Measurements from ENCODE around the gene P3H3. TPM values are rescaled to one million over a fixed set of nuclear protein-coding genes. Genes with fewer than 3 reads are reported as not detected.

The P3H3 gene
- total and polyA plus RNA-seq, 2 donors (not counting 3 experiments of a cell fraction or from before 2014, with no cell fraction given) = 75.9 to 76.5 TPM

- no peak for DNase-seq (ENCODE audit: low read depth, low spot score)
- Histone ChIP-seq H3K27ac (ENCODE audit: insufficient read depth, low read depth, low read length) (no peak within 1 kb of the TSS), H3K4me1 (ENCODE audit: control insufficient read depth, extremely low read depth, insufficient read depth, low read length) (no peaks in the 10 kb centered on the region), H3K9ac (replicated peaks; ENCODE audit: extremely low read depth, insufficient read depth, low read length) (no peak within 1 kb of the TSS), H3K4me2 (ENCODE audit: insufficient read depth, low read length) (no peak within 1 kb of the TSS), H3K79me2 (ENCODE audit: control insufficient read depth, insufficient read depth, low read length) (no peaks in the 10 kb centered on the region), H4K20me1 (replicated peaks; ENCODE audit: control insufficient read depth, extremely low read depth, insufficient read depth, low read length) (no peaks in the 10 kb centered on the region), H3K27me3 (ENCODE audit: control insufficient read depth in 2 of 2, insufficient read depth in 2 of 2, low read length in 2 of 2) (no peaks in the 10 kb centered on the region), H3K4me3 (replicated peaks in 1 of 3; ENCODE audit: insufficient read depth in 1 of 3, low read depth in 1 of 3, low read length in 3 of 3) (no peak within 1 kb of the TSS), H3K36me3 (ENCODE audit: control insufficient read depth in 2 of 2, extremely low read depth in 1 of 2, insufficient read depth in 2 of 2, low read length in 2 of 2) (peaks cover 5 to 70% of the 10 kb centered on the region in 2 experiments), H3K9me3 (replicated peaks; ENCODE audit: control insufficient read depth, insufficient read depth, low read length) (no peaks in the 10 kb centered on the region), H2AFZ (ENCODE audit: low read depth, low read length) (no peak within 1 kb of the TSS), H3K9me1 (replicated peaks; ENCODE audit: control insufficient read depth, extremely low read depth, insufficient read depth, low read length) (no peaks in the 10 kb centered on the region)
- POLR2A ChIA-PET = interaction anchor here (1.3 kb wide), 1 partner anchor 89 kb away, joined by 3 read pairs; no protein-coding TSS in a partner anchor
- no TSS peak for BruUV-seq (replicated peaks)
- CTCF ChIA-PET = interaction anchor here (0.9 to 2.2 kb wide), 4 partner anchors 10 to 221 kb away, joined by 3 to 9 read pairs (median 3); partner anchors contain the start of genes CDCA3 and MLF2
- TF ChIP-seq POLR2A (IDR thresholded peaks at IDR 0.05; ENCODE audit: low read depth, low read length) = no peak
- no peak for TF ChIP-seq CTCF (IDR thresholded peaks at IDR 0.05; ENCODE audit: extremely low read depth in 1 of 2, insufficient read depth in 1 of 2, low read depth in 1 of 2, low read length in 2 of 2)
- no peak for FAIRE-seq
- intact Hi-C loops (cut with micrococcal nuclease) (no loop called here), dilution Hi-C loops (cut with MboI; ENCODE audit: extremely low pct_ligation_motif_present, low sequenced_read_pairs) (no loop called here)
Measured at GRCh38 chr12:6840761-6841515, 12.7 kb downstream of the P3H3 start, which contains the start of gene GNB3. GNB3 (plus strand) TSS chr12:6840925; CDS start chr12:6841288, 363 bp downstream.

GRCh38 chr12:6842075-6842474, 13.9 kb downstream of the P3H3 start:
- no peak overlapping the region for H3K27ac ChIP-seq (ENCODE audit: insufficient read depth, low read depth, low read length)
- no peaks in the 10 kb centered on the region for H3K4me1 ChIP-seq (ENCODE audit: control insufficient read depth, extremely low read depth, insufficient read depth, low read length)
- intact Hi-C loops (cut with micrococcal nuclease) = no loop called here
- H3K27me3 ChIP-seq (ENCODE audit: control insufficient read depth in 2 of 2, insufficient read depth in 2 of 2, low read length in 2 of 2) = no peaks in the 10 kb centered on the region
- dilution Hi-C loops (cut with MboI; ENCODE audit: extremely low pct_ligation_motif_present, low sequenced_read_pairs) = no loop called here
- no peaks in the 10 kb centered on the region for H4K20me1 ChIP-seq (replicated peaks; ENCODE audit: control insufficient read depth, extremely low read depth, insufficient read depth, low read length)
- DNase-seq (ENCODE audit: low read depth, low spot score) (no peak), FAIRE-seq (no peak)
- H3K4me3 ChIP-seq (replicated peaks in 1 of 3; ENCODE audit: insufficient read depth in 1 of 3, low read depth in 1 of 3, low read length in 3 of 3) = no peak overlapping the region
- peaks cover 6 to 72% of the 10 kb centered on the region in 2 experiments for H3K36me3 ChIP-seq (ENCODE audit: control insufficient read depth in 2 of 2, extremely low read depth in 1 of 2, insufficient read depth in 2 of 2, low read length in 2 of 2)
- no peak for TF ChIP-seq EZH2 (IDR thresholded peaks at IDR 0.05; ENCODE audit: borderline replicate concordance, low read depth, low read length, severe bottlenecking)
- TF ChIP-seq JUN (IDR thresholded peaks at IDR 0.05; ENCODE audit: borderline replicate concordance, insufficient read depth, insufficient read length, low read depth) = no peak
- no peak for TF ChIP-seq MAX (IDR thresholded peaks at IDR 0.05; ENCODE audit: insufficient read depth, insufficient read length)
- no peak for TF ChIP-seq FOS (IDR thresholded peaks at IDR 0.05; ENCODE audit: borderline replicate concordance, insufficient read depth, low read length)
- no peak for TF ChIP-seq POLR2AphosphoS5 (IDR thresholded peaks at IDR 0.05; ENCODE audit: insufficient read depth, low read depth, low read length)
- TF ChIP-seq POLR2A (IDR thresholded peaks at IDR 0.05; ENCODE audit: low read depth, low read length) = no peak
- TF ChIP-seq GATA2 (IDR thresholded peaks at IDR 0.05; ENCODE audit: insufficient read depth, insufficient read length, low read depth, low read length) = no peak
- BruUV-seq (replicated peaks) = no TSS peak
- H2AFZ ChIP-seq (ENCODE audit: low read depth, low read length) = no peak overlapping the region
- no peak overlapping the region for H3K4me2 ChIP-seq (ENCODE audit: insufficient read depth, low read length)
- POLR2A ChIA-PET = interaction anchor here (1.4 kb wide), 1 partner anchor 10 kb away, joined by 7 read pairs; the partner anchor contains the start of genes CDCA3 and USP5
- no peaks in the 10 kb centered on the region for H3K9me3 ChIP-seq (replicated peaks; ENCODE audit: control insufficient read depth, insufficient read depth, low read length)
- H3K9me1 ChIP-seq (replicated peaks; ENCODE audit: control insufficient read depth, extremely low read depth, insufficient read depth, low read length) = no peaks in the 10 kb centered on the region
- no peaks in the 10 kb centered on the region for H3K79me2 ChIP-seq (ENCODE audit: control insufficient read depth, insufficient read depth, low read length)
- CTCF ChIA-PET = interaction anchor here (1.1 to 2.2 kb wide), 4 partner anchors 9 to 222 kb away, joined by 3 to 9 read pairs (median 3); partner anchors contain the start of genes CDCA3 and MLF2
- H3K9ac ChIP-seq (replicated peaks; ENCODE audit: extremely low read depth, insufficient read depth, low read length) = no peak overlapping the region

All from endothelial cell of umbilical vein (primary cell).